ENCODE data around the gene MAGEB4. TPM values are rescaled to one million over a fixed set of nuclear protein-coding genes. Genes with fewer than 3 reads are reported as not detected.

Gene MAGEB4
- total RNA-seq, 1 donor from 2014 or later: not detected

- DNase-seq (ENCODE audit: low spot score): no peak
Observed at GRCh38 chrX:30283456-30284200, 41.8 kb downstream of the MAGEB4 start.

Other genes with a start within 250 kb of the MAGEB4 start
- gene MAGEB2, start 26.4 kb upstream of the MAGEB4 start, total RNA-seq: not detected
- gene MAGEB3, start 11.3 kb upstream of the MAGEB4 start, total RNA-seq: not detected
- not detected for gene MAGEB1, start 5.1 kb downstream of the MAGEB4 start, total RNA-seq
- not detected for gene NR0B1, start 67.4 kb downstream of the MAGEB4 start, total RNA-seq

Data from mesenteric fat pad (tissue), 1 donor.